HepG2 (cell line): Measurements from ENCODE around the gene TRAIP. TPM values are rescaled to one million over a fixed set of nuclear protein-coding genes. Genes with fewer than 3 reads are reported as not detected.
A peak's percentile ranks its signal among the peaks of the same experiment; 100 is the strongest.

Source experiments
- ATF2 ChIP-seq: sonication (generic); formaldehyde crosslinking; IDR thresholded peaks from 2 replicates; pipeline ENCODE4 v1.4.0; 2020; ENCODE audit warnings: missing genetic modification reagents
- BORCS8-MEF2B ChIP-seq: sonication (generic); formaldehyde crosslinking; IDR thresholded peaks from 2 replicates; pipeline ENCODE4 v1.8.0; 2022; ENCODE audit warnings: mild to moderate bottlenecking, missing genetic modification reagents
- CCDC6 ChIP-seq: sonication (generic); formaldehyde crosslinking; IDR thresholded peaks from 2 replicates; pipeline ENCODE4 v1.8.1; 2022; ENCODE audit warnings: mild to moderate bottlenecking, missing genetic modification reagents, moderate library complexity
- DBP ChIP-seq: sonication (generic); formaldehyde crosslinking; IDR thresholded peaks from 2 replicates; pipeline ENCODE4 v1.4.0; 2020; ENCODE audit warnings: missing genetic modification reagents; ENCODE audit errors: not compliant biosample characterization
- KDM5A ChIP-seq: fragments of 200-600 bp; sonication (generic); IDR thresholded peaks from 2 replicates; pipeline ENCODE4 v1.7.0; 2018; ENCODE audit warnings: antibody characterized with exemption, mild to moderate bottlenecking, low read length, borderline replicate concordance
- KDM5B ChIP-seq: sonication (generic); formaldehyde crosslinking; IDR thresholded peaks from 2 replicates; pipeline ENCODE4 v1.4.0; 2020; ENCODE audit warnings: missing genetic modification reagents, mild to moderate bottlenecking, borderline replicate concordance
- MYC ChIP-seq: sonication (generic); formaldehyde crosslinking; IDR thresholded peaks from 2 replicates; pipeline ENCODE4 v1.9.0; 2021; ENCODE audit warnings: missing genetic modification reagents, borderline replicate concordance
- NFIC ChIP-seq: IDR thresholded peaks from 2 replicates; pipeline ENCODE4 v1.6.1; 2012; ENCODE audit warnings: mild to moderate bottlenecking, low read length, inconsistent platforms
- NFYB ChIP-seq: sonication (generic); formaldehyde crosslinking; IDR thresholded peaks from 2 replicates; pipeline ENCODE4 v1.4.0; 2020; ENCODE audit warnings: missing genetic modification reagents
- RXRB ChIP-seq: IDR thresholded peaks from 2 replicates; pipeline ENCODE4 v1.6.1; 2016; ENCODE audit warnings: borderline replicate concordance, missing genetic modification reagents, missing compliant biosample characterization
- SP2 ChIP-seq: sonication (generic); formaldehyde crosslinking; IDR thresholded peaks from 2 replicates; pipeline ENCODE4 v1.5.1; 2020; ENCODE audit warnings: mild to moderate bottlenecking, missing genetic modification reagents
- STAG1 ChIP-seq: sonication (generic); formaldehyde crosslinking; IDR thresholded peaks from 2 replicates; pipeline ENCODE4 v1.4.0; 2020; ENCODE audit warnings: missing genetic modification reagents
- THRA ChIP-seq: sonication (generic); formaldehyde crosslinking; IDR thresholded peaks from 2 replicates; pipeline ENCODE4 v1.4.0; 2020; ENCODE audit warnings: missing genetic modification reagents, borderline replicate concordance
- ZBTB4 ChIP-seq: sonication (generic); formaldehyde crosslinking; IDR thresholded peaks from 2 replicates; pipeline ENCODE4 v1.4.0; 2020; ENCODE audit warnings: missing genetic modification reagents, mild to moderate bottlenecking, borderline replicate concordance
- ZMYM4 ChIP-seq: sonication (generic); formaldehyde crosslinking; IDR thresholded peaks from 2 replicates; pipeline ENCODE4 v1.8.1; 2023; ENCODE audit warnings: mild to moderate bottlenecking, missing genetic modification reagents
- ZNF253 ChIP-seq: sonication (generic); formaldehyde crosslinking; IDR thresholded peaks from 2 replicates; pipeline ENCODE4 v1.8.0; 2022; ENCODE audit warnings: mild to moderate bottlenecking, missing genetic modification reagents, borderline replicate concordance
- polyA plus RNA-seq, 8 experiments: library from polyadenylated mRNA; depleted of rRNA in 3 of 8; stranded (reverse) in 7 of 8; unstranded in 1 of 8; fragments of >200 nt; fragmentation: Illumina TruSeq in 4 of 8; extraction: Trizol in 4 of 8; gene quantifications; 2 replicates each; pipeline versions ENCODE4 v1.2.1 to v1.2.3, GENCODE V29; 2011 to 2016; ENCODE audit warnings: low read depth in 4 of 8, missing spikeins in 1 of 8, mixed read lengths in 1 of 8; ENCODE audit not compliant: insufficient read depth in 1 of 8
- total RNA-seq, 5 experiments: library from RNA; depleted of rRNA; stranded (reverse); fragments of >200 nt; fragmentation: Illumina TruSeq; extraction: Trizol; gene quantifications; 2 replicates each; pipeline ENCODE4 v1.2.3, GENCODE V29; 2016; ENCODE audit warnings: low read depth in 1 of 5
- TF ChIP-seq, protein P1 (sequence below): sonication (generic); formaldehyde crosslinking; conservative IDR thresholded peaks from 2 replicates; pipeline ENCODE4 v1.8.0; 2022; ENCODE audit warnings: mild to moderate bottlenecking, moderate library complexity, missing genetic modification reagents
- TF ChIP-seq, protein P2 (sequence below): sonication (generic); formaldehyde crosslinking; conservative IDR thresholded peaks from 2 replicates; pipeline ENCODE4 v1.4.0; 2020; ENCODE audit warnings: missing genetic modification reagents

The TRAIP gene
- total and polyA plus RNA-seq, 2 of the 13 experiments (the other 11 are each of a cell fraction or from before 2014, with no cell fraction given), result 13.9 to 23.9 TPM

- peak; percentile 79 for TF ChIP-seq DBP (CRISPR knock-in tag)
- TF ChIP-seq, protein P1, sequence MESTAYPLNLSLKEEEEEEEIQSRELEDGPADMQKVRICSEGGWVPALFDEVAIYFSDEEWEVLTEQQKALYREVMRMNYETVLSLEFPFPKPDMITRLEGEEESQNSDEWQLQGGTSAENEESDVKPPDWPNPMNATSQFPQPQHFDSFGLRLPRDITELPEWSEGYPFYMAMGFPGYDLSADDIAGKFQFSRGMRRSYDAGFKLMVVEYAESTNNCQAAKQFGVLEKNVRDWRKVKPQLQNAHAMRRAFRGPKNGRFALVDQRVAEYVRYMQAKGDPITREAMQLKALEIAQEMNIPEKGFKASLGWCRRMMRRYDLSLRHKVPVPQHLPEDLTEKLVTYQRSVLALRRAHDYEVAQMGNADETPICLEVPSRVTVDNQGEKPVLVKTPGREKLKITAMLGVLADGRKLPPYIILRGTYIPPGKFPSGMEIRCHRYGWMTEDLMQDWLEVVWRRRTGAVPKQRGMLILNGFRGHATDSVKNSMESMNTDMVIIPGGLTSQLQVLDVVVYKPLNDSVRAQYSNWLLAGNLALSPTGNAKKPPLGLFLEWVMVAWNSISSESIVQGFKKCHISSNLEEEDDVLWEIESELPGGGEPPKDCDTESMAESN (CRISPR knock-in tag), result peak; percentile 76; the same call in 1 of the 2 replicates
- TF ChIP-seq ZNF253, result 0 out of 2 replicates have a peak, but pooled peaks have one; percentile 84
- peak; percentile 68 for TF ChIP-seq ATF2 (CRISPR knock-in tag)
- TF ChIP-seq SP2 (CRISPR knock-in tag), result peak; percentile 96
- peak; percentile 84 for TF ChIP-seq NFYB (CRISPR knock-in tag)
- TF ChIP-seq, protein P2, sequence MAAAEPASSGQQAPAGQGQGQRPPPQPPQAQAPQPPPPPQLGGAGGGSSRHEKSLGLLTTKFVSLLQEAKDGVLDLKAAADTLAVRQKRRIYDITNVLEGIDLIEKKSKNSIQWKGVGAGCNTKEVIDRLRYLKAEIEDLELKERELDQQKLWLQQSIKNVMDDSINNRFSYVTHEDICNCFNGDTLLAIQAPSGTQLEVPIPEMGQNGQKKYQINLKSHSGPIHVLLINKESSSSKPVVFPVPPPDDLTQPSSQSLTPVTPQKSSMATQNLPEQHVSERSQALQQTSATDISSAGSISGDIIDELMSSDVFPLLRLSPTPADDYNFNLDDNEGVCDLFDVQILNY (CRISPR knock-in tag), result peak; percentile 96
- TF ChIP-seq RXRB (CRISPR knock-in tag), result 0 out of 2 replicates have a peak, but pooled peaks have one; percentile 6
- peak; percentile 88 for TF ChIP-seq CCDC6 (CRISPR knock-in tag)
- TF ChIP-seq STAG1 (CRISPR knock-in tag), result no peak
- TF ChIP-seq ZBTB4 (CRISPR knock-in tag), result 0 out of 2 replicates have a peak, but pooled peaks have one; percentile 39
- TF ChIP-seq THRA (CRISPR knock-in tag), result 0 out of 2 replicates have a peak, but pooled peaks have one; percentile 17
- peak; percentile 98 for TF ChIP-seq KDM5A
- TF ChIP-seq NFIC, result 0 out of 2 replicates have a peak, but pooled peaks have one; percentile 18
- TF ChIP-seq MYC (CRISPR knock-in tag), result no peak; the same call in 1 of the 2 replicates
- TF ChIP-seq KDM5B (CRISPR knock-in tag), result peak; percentile 74; the same call in 1 of the 2 replicates
- TF ChIP-seq BORCS8-MEF2B (CRISPR knock-in tag), result peak; percentile 93; the same call in 1 of the 2 replicates
- TF ChIP-seq ZMYM4 (CRISPR knock-in tag), result 0 out of 2 replicates have a peak, but pooled peaks have one; percentile 41
These were observed at the start of gene TRAIP (continued) for GRCh38 chr3:49856181-49857005.
